GM19455 (cell line): ENCODE data around the gene NEUROD4.
A peak's percentile ranks its signal among the peaks of the same experiment; 100 is the strongest.

Source experiments
- ATAC-seq: cut with Tn5 transposase; IDR thresholded peaks from one replicate; pipeline ENCODE4 v1.9.1; 2021; ENCODE audit not compliant: unreplicated experiment

Gene NEUROD4

DNA sequence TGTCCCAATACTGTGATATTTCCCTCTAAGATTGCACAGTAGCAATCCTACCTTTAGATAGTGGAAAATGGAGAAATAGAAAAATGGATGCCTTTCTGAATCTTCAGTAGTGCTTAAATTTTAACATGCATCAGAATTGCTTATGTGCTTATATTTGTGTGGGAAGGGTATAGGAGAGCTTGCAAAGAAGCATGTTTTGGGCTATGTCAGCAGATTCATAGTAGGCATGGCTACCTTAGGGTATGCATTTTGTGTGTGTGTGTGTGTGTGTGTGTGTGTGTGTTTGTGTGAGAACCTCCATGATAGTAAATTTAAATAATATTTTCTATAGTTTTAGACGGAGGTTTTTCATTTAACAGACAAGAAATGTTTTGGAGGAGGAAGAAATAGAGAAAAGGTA lies 38.3 kb downstream of the NEUROD4 start:
- no peak for ATAC-seq

- no peak for ATAC-seq
These were observed 39.0 kb downstream of the NEUROD4 start for GRCh38 chr12:55058776-55059175.

- ATAC-seq, result peak; percentile 99
These were observed 40.7 kb downstream of the NEUROD4 start for GRCh38 chr12:55060470-55060869.

DNA sequence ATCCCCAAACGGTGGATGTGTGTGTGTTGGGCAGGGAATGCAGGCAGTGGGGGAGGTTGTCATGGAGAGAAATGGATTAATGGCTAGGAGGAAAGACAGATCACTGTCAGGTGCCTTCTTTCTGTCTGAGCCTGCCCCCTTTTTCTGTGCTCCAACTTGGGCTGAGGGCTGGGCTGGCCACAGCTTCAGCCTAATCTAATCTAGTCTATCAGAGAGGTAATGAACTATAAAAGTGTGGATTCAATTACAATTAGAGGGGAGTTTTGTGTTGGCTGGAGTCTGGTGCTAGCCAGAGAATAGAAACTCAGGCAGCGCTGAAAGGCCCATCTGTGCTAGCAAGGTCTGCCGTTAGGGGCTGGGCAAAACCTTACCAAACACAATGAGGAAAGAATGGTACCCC lies 41.2 kb downstream of the NEUROD4 start:
- no peak for ATAC-seq

GRCh38 chr12:55063291-55063690 lies 43.5 kb downstream of the NEUROD4 start:
- ATAC-seq, result no peak

DNA sequence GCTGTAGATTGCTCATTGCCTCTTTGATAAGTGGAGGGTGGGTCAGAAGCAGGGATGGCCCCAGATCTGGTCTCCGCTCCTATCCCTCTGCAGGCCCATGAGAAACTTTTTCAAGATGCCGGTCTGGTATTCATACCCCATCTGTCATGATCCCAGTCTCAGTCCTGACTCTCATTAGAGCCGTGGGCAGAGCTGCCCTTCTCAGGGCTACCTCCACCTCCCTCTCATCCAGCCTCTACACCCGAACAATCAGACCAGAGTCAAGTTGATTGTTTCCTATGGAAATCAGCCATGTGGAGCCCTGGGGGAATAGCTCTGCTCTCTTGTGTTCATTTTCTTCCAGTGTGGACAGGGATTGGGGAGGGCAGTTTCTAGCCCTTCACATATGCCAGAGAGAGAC lies 45.8 kb downstream of the NEUROD4 start:
- ATAC-seq, result no peak

DNA sequence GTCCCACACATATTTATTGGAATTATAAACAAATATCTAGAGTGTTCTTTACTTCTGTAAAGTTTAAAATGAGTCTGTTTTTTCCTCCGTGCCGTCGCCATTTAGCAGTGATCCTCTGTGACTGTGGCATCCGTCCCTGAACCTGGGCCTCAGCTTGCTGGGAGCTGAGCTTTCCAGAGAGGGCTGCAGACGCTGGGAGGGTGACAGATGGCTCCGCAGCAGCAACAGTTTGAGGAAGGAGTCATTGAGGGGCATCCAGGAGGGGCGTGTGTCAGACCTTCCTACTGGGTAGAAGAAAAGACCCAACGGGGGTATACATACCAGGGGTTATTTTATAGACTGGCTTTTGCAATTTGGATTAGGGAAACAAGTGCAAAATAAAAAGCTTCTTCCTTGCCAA lies 47.9 kb downstream of the NEUROD4 start:
- ATAC-seq, result no peak

DNA sequence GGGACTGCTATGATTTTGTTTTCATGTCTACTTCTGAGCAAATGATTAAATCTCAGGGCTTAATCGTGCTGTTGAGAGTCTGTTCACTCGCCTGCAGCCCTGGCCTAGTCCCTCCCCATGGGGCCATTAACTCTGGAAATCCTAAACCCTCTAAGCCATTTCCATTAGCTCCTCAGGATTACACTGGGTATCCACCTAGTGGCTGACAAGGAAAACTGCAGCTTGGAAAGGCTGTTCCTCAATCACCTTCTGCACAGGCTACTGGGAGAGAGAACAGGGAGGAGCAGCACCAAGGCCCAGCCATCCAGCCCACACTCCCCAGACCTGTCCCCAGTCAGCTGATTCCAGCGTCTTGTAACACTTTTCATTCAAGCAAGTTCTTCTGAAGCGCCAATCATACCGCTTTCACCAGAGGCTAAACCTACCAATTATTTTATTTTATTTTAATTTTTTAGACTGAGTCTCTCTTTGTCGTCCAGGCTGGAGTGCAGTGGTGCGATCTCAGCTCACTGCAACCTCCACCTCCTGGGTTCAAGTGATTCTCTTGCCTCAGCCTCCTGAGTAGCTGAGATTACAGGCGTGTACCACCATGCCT lies 48.7 kb downstream of the NEUROD4 start:
- ATAC-seq, result peak; percentile 73

- ATAC-seq, result no peak
These were observed 52.3 kb downstream of the NEUROD4 start for GRCh38 chr12:55072083-55072482.

GRCh38 chr12:55073043-55074022 lies 53.6 kb downstream of the NEUROD4 start:
- peak; percentile 67 for ATAC-seq

GRCh38 chr12:55074806-55075205 lies 55.0 kb downstream of the NEUROD4 start:
- no peak for ATAC-seq
